IPS-18c (cell line): ENCODE measurements around the gene MCM5.
"Not testable (repeated sequence)": the region's sequence is repeated elsewhere in the genome, so short reads cannot be mapped to it uniquely, and the experiment has no call there.

Experiments
- H3K4me3 ChIP-seq: 2 replicates; pipeline ENCODE4 v1.7.0; 2013; ENCODE audit warnings: low read depth, mild to moderate bottlenecking, low read length, moderate library complexity; ENCODE audit not compliant: insufficient read depth
- H3K9me3 ChIP-seq: one replicate; pipeline ENCODE4 v1.6.1; 2013; ENCODE audit warnings: mild to moderate bottlenecking, low read length, moderate library complexity; ENCODE audit not compliant: control insufficient read depth, insufficient read depth

Gene MCM5

GRCh38 chr22:35452810-35453743 is 53.1 kb downstream of the MCM5 start:
- no peak overlapping the region for H3K4me3 ChIP-seq

DNA sequence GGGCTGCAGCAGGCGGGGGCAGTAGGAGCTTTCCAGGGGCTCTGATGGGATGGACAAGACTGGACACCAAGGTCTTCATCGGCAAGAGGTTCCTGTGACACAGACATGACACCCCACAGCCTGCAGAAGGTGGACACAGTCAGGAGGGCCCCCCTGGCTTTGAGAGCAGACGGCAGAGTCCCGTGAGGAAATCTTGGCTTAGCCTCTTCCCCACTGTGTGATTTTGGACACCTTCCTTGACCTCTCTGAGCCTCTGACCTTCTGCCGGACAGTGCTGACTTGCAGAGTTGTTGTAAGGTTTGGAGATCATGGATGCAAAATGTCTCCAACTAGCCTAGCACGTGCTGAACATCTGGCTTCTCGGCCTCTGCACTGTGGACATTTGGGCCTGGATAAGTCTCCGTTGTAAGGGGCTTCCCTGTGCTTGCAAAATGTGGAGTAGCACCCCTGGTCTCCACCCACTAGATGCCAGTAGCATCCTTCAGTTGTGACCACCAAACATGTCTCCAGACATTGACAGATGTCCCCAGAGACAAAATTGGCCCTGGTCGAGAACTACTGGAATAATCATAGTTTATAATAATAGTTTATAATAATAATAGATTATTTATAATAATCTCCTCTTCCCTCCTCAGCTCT is 54.6 kb downstream of the MCM5 start:
- no peak overlapping the region for H3K4me3 ChIP-seq
- no peaks in the 10 kb centered on the region for H3K9me3 ChIP-seq

More at GRCh38 chr22:35452810-35453743, 53.1 kb downstream of the MCM5 start:
- no peaks in the 10 kb centered on the region for H3K9me3 ChIP-seq

DNA sequence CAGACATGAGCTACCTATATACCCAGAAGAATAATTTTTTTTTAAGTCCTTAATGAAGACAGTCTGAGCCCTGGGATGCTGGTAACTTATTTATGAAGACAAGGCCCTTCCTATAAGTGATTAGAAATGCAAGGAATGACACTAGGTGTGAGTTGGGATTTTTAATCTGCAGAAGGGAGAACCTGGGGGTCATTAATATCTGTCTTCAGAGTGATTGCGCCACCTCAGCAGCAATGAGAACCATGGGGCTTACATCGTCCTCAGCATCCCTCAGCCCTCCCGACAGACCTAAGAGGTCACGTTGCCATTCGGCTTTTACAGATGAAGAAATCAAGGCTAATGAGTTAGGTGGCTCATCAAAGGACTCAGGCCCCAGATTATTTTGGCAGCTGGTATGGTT is 55.6 kb downstream of the MCM5 start:
- H3K9me3 ChIP-seq: no peaks in the 10 kb centered on the region
- no peak overlapping the region for H3K4me3 ChIP-seq

- no peak overlapping the region for H3K4me3 ChIP-seq
- H3K9me3 ChIP-seq: no peaks in the 10 kb centered on the region
These were observed 56.8 kb downstream of the MCM5 start for GRCh38 chr22:35456757-35457156.

DNA sequence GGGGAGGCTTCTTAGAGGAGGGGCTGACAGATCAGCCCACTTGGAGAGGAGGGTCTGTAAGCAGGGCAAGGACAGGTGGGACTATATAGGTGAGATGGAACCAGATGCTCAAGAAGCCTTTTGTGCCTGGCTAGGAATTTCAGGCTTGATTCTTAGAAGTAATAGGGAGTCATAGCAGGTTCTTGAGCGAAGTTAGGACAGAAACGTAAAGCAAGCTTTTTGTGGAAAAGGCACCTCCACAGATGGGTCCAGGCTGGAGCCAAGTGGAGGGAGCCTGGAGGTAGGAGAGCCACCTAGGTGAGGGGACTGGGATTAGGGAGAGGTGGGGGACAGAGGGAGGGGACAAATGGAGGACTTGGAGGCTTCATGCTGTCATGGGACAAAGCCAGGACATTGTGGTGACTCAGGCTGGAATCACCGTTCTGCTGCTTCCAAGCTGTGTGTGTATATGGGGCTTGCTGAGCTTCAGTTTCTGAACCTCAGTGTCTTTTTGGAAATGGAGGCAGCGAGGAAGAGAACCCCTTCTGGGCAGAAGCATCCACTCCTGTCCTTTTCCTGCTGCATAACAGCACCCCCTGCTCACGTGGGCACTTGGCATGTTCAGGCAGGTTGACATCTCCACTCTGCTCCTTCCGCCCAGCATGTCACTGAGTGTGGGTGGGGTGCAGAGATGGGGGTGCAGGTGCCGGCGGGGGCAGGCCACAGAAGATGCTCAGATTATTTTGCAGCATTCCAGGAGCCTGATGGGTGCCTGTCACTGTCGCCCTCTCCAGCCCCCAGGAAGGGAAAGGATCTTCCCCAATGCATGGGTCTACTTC is 58.0 kb downstream of the MCM5 start:
- H3K9me3 ChIP-seq: no peaks in the 10 kb centered on the region
- H3K4me3 ChIP-seq: no peak overlapping the region

DNA sequence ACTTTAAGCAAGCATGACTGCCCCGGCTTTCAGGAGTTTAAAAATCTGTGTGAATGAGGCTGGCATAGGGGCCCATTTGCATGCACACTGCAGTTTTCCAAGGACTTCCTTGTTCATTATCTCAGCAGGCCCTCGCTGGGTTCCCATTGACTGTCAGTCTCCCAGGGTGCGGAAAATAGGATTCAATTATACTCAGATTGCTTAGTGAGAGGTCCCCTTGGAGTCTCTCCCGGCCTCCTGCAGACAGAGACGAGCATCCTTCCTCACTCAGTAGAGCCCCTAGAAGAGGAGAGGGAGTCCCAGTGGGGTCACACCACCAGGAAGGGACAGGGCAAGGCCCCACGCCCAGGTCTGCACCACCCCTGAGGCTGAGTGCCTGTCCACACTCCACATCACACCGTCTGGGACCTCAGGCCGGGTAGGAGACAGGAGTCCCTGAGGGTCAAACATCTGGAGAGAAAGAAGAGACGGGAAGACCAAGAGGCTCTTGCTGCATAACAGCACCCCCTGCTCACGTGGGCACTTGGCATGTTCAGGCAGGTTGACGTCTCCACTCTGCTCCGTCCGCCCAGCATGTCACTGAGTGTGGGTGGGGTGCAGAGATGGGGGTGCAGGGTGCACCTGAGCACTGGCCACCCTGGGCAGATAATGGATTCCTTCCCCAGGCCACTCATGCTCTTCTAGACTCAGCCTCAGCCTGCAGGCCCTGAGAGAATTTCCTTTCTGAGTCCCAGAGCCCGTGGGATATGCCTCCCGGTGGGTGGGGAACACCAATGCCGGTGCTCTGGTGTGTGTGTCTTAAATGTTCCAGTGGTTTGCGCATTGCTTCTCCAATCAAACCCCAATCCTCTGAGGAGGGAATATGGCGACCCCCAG is 58.8 kb downstream of the MCM5 start:
- H3K4me3 ChIP-seq: no peak overlapping the region
- no peaks in the 10 kb centered on the region for H3K9me3 ChIP-seq

DNA sequence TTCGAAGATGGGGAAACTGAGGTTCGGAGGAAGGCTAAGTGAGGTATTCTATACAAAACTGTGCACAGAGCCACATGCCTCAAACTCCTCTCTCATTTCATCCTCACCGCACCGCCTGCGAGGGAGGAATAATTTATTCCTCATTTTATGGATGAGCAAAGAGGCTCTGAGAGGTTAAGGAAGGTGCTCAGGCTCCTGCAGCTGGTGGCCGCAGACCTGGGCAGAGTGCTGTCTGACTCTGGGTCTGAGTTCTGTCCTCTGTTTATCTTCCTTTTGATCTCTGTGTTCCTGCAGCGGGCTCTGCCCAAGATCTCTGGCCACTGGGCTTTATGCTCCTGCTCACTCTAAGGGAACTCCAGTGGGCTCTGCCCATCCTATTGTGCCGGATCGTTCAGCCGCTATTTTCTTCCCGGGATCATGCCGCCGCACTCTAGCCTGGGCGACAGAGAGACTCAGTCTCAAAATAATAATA is 59.5 kb downstream of the MCM5 start:
- Histone ChIP-seq H3K9me3 (no peaks in the 10 kb centered on the region), H3K4me3 (no peak overlapping the region)

GRCh38 chr22:35459976-35460375 is 60.0 kb downstream of the MCM5 start:
- H3K4me3 ChIP-seq, H3K9me3 ChIP-seq: not testable (repeated sequence)

DNA sequence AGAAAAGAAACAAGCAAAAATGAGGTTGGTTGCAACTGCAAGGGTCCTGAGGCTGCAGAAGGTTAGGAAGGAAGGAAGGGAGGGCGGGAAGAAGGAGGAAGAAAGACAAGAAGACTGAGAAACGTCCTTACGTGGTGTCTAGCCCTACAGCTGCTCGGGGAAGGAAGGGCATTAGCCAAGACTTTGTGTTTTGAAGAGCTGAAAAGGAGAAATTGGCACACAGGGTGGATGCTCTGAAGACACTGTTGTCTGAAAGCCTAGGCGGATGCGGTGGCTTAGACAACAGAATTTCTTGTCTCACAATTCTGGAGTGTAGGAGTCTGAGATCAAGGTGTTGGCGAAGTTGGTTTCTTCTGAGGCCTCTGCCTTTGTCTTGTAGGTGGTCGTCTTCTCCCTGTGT is 60.7 kb downstream of the MCM5 start:
- Histone ChIP-seq H3K9me3 (no peaks in the 10 kb centered on the region), H3K4me3 (no peak overlapping the region)

DNA sequence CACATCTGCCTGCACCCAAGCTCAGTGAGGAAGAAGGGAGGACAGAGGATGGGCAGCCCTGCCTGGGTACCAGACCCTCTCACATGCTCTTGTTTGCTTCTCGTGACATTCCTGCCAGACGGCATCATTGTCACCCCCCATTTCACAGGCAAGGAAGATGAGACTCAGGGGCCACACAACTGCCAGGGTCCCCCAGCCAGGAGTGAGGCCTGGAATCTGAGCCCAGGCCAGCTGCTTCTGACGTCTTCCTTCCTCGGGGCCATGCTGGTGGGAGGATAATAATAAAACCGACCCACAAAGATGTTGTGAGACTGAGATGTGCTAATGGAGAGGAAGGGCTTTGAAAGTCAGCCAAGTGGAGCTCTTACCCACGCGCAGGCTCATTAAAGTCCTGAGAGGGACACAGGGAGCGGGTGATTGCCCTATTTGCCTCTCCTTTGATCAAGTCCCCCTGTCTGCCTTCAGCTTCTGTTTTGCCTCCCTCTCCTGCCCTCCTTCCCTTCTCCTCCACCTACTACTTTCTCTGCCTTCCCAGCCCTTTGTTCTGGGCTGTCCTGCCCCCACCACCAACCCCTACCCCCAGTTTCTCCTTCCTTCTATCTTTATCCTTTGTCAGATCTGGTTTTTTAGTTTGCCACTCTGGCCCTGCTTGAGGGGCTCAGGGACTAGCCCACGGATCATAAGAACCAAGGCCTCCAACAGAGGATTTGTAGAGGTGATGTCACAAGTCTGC is 62.7 kb downstream of the MCM5 start:
- no peak overlapping the region for H3K4me3 ChIP-seq
- no peaks in the 10 kb centered on the region for H3K9me3 ChIP-seq

GRCh38 chr22:35463231-35463933 is 63.4 kb downstream of the MCM5 start:
- no peaks in the 10 kb centered on the region for H3K9me3 ChIP-seq

GRCh38 chr22:35464399-35464798 is 64.5 kb downstream of the MCM5 start:
- H3K4me3 ChIP-seq: no peak overlapping the region

More at GRCh38 chr22:35463231-35463933, 63.4 kb downstream of the MCM5 start:
- H3K4me3 ChIP-seq: no peak overlapping the region

DNA sequence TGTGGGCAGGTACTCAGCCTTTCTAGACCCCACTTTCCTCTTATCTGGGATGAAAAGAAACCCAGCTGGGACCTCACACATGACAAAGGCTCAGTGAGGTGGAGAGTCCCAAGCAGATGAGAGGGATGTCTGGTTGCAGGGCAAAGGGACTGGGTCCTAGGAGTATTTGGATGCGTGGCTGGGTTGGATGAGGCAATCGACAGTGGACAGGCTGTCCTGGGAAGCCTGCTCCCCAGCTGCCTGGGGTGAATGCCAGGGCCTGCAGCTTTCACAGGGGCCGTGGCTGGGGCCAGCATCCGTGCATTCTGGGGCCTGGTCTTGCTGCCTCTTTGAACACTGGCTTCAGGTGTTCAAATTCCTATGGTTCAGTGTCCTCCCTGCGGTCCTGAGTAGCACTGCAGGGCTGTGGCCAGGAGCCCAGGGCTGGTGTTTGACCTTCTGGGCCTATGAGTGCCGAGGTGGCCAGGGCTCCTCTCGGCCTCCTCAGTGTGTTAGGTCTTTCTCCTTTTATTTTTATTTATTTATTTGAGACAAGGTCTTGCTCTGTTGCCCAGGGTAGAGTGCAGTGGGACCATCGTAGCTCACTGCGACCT is 65.3 kb downstream of the MCM5 start:
- H3K9me3 ChIP-seq: no peaks in the 10 kb centered on the region
- no peak overlapping the region for H3K4me3 ChIP-seq

More at GRCh38 chr22:35464399-35464798, 64.5 kb downstream of the MCM5 start:
- H3K9me3 ChIP-seq: no peaks in the 10 kb centered on the region

GRCh38 chr22:35467681-35468434 is 67.9 kb downstream of the MCM5 start:
- no peaks in the 10 kb centered on the region for H3K9me3 ChIP-seq
- H3K4me3 ChIP-seq: no peak overlapping the region
